DMS153 treated with DMSO at 0.1 percent for 48 hours (cell line): ENCODE data around the gene MCM6.

Experiments
- DNase-seq: peaks from one replicate; lab custom pipeline; 2025; ENCODE audit not compliant: unreplicated experiment; lab: John Stamatoyannopoulos, UW

MCM6 gene

DNA sequence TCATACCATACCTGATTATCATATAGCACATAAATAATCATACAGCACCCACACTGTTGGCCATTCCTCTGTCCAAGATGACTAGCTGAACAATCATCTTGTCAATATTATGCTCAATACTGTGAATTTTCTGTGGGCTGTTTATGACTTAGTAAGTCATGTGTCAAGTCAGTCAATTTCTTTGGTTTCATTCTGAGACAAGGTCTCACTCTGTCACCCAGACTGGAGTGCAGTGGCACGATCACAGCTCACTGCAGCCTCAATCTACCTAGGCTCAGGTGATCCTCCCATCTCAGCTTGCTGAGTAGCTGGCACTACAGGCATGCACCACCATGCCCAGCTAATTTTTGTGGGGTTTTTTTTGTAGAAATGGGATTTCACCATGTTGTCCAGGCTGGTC lies 5.7 kb downstream of the MCM6 start:
- no peak for DNase-seq

DNA sequence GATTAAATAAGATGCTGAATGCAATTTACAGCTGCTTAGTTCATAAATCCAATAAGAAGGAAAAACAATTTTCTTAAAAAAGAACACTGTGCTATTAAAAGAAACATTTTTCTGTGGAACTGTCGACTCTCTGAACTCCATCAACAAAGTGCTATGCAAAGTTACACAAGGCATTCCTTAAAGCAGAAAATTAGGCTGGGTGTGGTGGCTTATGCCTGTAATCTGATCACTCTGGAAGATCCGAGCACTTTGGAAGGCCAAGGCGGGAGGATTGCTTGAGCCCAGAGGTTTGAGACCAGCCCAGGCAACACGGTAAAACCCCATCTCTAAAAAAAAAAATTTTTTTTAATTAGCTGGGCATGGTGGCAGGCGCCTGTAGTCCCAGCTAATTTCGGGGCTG lies 13.0 kb downstream of the MCM6 start:
- DNase-seq: no peak

DNA sequence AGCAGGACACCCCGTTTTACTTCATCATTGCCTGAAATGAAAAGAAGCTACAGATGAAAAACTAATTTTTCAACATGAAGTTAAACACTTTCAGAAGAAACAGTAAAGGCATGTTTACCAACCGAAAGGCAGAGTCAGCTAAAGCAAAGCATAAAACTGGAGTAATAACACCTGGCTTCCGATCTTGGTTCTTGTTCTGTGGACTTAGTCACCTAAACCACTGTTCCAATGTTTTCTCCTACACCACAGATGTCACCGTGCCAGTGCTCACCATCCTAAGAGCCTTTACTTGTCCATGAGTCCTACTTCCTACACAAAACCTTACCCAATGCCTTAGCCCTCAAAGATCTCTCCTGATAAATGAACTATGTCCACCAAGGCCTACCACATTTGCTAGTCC lies 13.5 kb downstream of the MCM6 start:
- no peak for DNase-seq

DNA sequence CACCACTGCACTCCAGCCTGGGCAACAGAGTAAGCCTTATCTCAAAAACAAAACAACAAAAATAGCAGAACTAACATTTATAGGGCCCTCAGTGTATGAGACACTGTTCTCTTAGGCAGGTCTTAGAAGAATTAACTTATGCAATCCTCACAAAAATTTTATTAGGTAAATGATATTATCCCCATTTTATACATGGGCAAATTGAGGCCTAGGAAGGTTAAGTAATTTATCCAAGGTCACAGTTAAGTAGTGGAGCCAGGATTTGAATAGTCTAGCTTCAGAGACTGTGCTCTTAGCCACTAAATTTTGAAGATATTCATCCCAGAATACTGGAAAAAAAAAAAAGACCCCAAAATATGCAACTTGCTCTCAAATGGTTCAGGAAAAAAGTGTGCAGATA lies 22.8 kb downstream of the MCM6 start:
- DNase-seq: no peak

DNA sequence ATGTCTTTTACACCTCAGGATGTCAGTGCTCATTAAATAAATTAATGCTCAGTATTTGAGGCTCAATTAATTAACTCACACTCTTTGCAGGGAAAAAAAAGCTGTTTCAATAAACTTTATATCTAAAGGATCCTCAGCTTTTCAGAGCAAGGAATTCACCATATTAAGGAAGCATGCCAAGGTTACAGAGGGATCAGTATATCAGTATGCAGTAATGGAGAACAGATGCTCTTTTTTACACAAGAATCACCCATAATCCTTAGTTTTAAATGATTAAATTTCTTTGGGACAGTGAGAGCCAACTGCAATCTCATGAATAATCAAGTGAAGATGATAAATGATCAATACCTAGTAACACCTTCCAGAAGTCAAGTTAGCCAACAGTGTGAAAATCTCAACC lies 24.4 kb downstream of the MCM6 start:
- no peak for DNase-seq

DNA sequence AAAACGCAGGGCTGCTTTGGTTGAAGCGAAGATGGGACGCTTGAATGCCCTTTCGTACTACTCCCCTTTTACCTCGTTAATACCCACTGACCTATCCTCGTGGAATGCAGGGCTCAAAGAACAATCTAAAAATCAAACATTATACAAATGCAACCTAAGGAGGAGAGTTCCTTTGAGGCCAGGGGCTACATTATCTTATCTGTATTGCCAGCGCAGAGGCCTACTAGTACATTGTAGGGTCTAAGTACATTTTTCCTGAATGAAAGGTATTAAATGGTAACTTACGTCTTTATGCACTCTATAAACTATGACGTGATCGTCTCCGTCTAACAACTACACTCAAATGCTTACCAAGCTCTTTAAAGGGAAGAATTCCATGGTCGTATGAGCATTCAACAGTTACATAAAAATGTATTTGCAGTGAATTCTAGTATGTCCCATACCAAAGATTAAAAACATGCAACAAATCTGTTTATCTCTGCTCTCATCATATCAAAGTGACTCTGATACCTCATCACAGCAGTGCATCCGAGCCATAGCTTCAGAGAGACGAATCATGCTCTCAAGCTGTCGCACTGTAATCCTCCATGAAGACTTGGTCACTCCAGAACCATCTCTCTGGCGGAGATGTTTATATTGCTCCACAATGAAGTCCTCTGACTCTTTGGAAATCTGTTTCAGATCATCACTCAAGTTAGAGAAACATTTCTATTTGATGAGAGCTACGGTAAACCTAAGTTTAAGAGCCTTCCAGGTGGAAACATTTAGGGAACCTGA lies 25.2 kb downstream of the MCM6 start:
- no peak for DNase-seq

DNA sequence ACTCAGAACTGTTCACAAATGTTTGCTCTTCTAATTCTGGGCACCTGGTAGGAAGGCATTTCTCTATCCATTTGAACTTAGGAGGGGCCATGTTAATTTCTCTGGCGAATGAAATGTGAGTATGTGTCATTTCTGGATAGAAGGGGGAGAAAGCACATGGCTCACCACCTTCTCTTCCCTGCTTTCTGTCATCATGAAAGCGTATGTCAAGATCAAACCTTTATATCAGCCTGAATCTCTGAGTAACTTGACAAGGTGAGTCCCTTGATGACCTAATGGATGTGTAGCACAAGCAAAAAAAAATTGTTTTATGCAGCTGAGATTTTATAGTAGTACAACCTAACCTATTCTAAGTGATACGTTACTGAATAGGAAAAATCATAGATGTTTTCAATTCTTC lies 27.2 kb downstream of the MCM6 start:
- no peak for DNase-seq

DNA sequence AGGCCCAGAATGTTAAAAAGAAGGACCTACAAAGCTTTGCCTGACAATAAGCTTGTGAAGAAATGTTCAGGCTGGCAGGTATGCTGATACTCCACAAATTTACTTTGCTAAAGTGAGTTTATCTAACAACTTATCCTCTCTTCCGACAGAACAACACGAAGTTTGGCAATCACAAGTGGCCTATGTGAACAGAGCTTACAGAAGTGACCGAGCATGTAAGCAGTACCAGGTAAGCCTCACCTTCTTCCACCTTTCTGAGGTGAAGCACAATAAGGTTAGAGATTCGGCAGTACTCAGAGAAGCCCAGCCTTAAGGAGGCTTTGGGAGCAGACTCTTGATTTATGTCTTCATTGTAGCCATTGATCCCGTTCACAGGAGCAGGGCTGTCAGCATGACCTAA lies 30.2 kb downstream of the MCM6 start:
- DNase-seq: no peak

DNA sequence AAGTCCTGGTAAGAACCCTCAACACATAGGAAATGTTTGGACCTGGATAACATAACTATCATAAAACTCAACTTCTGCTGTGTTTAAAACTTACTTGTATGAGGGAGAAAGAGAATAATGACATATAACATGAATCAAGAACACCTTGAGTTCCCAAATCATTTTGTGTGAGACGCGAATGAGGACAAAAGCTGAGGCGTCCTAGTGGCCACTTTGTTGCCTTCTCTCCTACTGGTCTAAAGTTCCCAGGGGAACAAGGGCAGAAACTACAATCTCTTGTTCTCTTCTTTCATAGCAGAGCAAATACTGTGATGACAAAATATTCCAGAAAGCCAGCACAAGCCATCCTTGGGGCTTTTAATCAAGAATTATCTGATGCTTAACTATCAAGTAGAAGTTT lies 31.0 kb downstream of the MCM6 start:
- DNase-seq: no peak

DNA sequence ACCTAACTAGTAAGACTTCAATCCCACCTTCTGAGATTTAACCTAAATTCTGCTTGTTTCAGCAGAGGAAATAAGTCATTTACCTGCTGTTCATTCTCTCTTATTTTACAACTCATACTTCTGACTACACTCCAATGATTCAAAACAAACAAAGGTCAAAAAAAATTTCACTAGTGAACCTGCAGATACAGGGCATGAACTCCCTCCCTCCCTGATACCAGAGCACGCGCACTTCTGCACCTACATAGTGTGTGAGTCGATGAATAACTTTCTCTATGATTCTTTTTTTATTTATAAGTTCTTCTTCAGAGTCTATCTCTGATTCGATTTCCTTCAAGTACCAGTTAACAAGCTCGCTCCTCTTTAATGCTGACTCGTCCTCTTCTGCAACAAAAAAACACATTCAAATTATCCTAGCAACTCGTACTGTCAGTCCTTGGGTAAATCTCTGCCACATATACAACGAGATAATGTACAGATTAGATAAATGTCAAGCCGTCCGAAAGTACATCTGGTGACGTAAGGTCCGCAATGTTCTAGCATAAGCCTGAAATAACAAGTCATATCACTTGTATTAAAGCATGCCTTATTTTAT lies 31.8 kb downstream of the MCM6 start:
- no peak for DNase-seq

DNA sequence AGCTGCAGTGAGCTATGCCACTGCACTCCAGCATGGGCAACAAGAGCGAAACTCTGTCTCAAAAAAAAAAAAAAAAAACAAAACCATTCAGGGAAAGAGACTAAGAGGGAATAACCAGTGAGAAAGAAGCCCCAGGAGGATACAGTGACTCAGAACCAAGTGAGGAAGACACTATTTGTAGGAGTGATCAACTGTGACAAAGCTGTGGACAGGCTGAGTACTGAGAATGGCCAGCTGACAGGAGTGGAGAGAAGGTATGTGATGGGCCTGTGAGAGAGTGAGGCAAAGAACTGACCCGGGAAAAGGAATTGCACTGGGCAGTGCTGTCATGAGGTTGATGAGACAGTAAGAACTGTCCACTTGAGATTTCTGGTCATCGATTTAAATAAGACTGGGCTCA lies 32.6 kb downstream of the MCM6 start:
- DNase-seq: no peak

DNA sequence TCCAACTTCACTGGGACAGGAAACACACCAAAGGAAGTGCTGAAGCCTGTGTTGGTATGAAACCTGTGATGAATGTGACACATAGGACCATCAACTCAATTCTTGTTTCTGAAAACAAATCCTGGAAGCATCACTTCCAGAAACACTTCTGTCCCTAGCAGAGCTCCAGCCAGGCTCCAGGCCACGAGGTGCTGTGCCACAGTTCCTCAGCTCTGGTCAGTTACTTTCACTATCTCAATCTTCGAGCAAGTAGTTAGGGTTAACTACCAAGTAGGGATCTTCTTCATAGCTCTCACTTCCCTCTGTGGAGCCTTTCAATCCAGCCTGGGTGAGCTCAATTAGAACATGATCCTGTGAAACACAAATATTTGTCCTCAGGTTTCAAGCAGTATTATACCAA lies 35.6 kb downstream of the MCM6 start:
- DNase-seq: no peak

DNA sequence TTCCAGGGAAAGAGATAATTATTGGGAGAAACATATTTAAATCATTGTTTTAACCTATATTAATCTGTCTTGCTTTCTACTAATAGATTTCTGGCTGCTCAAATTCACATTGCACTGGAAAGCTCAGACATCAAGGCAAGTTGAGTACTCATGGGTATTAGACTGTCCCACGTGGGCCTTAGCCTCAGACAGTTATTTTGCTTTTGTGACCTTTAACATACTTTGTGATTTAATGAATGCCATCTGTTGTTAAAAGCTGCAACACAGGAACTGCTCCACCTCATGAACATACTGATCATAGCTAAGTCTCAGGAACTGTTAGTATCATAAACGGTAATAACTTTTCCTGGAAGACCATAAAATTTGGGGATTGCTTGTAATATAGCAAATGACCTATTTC lies 36.5 kb downstream of the MCM6 start:
- DNase-seq: no peak

DNA sequence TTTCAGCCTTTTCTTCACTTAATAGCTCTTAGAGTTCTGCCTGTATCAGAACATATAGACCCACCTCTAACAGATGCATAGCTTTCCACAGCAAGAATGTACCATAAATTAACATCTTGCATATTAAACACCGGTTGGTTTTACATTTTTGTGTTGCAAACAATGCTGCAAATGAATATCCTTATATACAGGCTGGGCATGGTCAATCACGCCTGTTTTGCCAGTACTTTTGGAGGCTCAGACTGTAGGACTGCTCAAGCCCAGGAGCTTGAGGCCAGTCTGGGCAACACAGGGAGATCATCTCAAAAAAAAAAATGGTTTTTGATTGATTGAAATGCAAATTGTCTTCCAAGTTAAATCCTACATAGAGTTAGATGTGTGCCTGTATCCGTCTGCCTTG lies 37.7 kb downstream of the MCM6 start:
- no peak for DNase-seq

DNA sequence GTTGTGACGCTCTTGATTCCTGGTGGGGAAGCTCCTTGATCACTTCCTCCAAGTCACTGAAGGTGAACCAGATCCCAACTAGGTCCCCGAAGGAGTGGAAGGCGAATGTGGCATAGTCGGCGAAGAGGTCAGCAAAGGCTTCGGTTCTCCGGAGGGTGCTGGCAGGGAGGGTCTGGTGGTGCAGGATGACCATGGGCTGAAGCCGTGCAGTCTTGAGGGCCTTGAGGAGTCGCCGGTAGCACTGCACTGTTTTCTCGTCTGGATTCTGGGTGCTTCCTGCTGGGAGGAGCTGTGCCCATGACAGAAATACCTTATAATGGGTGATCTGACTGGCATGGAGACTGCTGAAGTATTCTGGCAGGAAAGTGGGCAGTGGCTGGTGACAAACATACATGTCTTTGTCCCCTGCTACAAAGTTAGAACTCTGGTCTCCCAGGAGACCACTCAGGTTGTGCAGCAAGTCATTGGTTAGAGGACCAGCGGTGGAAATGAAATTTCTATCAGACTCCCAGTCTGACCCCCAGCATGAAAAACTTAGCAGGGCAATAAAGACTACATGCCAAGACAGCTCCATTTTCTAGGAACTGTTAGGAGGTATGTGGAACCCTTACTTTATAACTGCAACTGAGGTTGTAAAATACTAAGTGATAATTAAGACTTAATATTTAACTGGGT lies 39.5 kb downstream of the MCM6 start, which contains the start of gene LCT:
TSS of gene LCT (minus strand) at position 589 of the 675 bp plus-strand sequence. CDS start at position 574, 15 bp downstream.
- no peak for DNase-seq

DNA sequence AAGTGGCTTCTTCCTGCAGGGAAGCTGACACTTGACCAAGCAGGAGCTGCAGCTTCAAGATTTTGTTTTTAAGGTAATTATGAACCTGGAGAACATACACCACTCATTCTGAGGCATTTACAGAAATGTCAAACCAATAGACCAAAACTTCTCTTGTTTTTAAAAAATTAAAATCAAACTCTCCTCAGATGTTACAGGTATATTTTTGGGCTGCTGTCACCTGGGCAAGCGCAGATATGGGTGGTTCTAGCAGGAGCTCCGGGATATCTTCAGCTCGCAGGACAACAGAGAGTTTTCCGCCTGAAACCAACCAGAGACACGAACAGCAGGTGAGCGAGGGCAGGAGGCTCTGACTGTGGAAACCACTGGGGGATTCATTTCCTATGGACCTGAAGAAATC lies 43.4 kb downstream of the MCM6 start:
- no peak for DNase-seq

DNA sequence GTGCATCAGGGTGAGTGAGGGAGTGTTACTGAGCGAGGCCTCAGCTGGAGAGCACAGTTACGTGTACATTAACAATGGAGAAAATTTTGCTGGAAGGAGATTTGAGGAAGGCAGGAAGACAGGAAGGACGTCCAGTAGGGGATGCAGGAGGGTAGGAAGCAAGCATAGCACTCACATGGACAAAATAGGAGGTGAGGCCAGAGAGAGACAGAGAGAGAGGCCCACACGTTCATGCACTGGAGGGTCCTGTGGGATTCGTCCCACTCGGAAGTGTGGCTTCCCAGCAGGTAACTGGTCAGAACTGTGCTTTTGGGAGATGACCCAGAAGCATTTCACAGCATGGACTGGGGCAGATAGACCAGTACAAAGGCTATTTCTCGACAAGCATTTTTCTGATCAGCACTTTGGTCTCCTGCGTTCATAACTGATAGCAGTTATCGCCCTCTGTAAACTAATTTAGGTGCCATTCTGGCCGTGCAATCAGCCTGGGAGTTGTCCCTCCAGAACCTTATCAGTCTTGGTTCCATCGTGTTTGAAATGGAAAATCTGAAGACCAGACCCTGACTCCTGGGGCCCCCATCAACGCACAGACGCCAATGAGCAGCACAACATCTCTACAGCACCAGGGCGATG lies 44.9 kb downstream of the MCM6 start:
- DNase-seq: no peak

DNA sequence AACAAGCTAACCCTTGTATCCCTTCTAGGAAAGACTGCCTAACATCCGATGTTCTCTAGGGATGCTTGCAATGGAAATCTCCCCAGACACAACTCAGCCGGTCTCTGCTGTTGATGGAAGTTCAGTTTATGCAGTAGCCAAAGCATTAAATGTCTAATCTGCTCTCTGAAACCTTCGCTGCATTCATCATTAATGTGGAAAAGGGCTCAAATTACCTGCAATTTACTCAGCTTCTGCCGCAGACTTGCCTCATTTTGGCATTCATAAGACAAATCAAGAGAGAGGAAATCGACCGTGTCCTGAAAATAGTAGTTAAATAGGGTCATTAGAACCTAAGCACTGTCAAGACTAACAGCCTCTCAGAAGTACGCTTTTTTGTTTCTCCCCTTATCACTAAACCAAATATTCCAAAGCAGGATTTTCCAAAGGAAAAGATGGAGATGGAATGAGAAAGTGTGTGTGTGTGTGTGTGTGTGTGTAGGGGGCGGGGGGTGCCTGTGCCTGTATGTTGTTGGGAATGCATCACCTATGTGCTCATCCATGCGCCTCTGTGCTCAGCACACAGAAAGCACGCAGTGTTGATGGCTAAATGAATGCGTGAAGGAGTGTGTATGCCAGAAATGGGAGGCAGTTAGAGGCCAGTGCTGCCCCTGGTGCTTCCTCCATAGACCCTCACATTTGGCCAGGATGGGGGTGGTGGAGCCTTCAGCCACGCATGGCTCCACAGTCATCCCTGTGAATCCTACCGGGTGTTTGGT lies 46.7 kb downstream of the MCM6 start:
- no peak for DNase-seq

DNA sequence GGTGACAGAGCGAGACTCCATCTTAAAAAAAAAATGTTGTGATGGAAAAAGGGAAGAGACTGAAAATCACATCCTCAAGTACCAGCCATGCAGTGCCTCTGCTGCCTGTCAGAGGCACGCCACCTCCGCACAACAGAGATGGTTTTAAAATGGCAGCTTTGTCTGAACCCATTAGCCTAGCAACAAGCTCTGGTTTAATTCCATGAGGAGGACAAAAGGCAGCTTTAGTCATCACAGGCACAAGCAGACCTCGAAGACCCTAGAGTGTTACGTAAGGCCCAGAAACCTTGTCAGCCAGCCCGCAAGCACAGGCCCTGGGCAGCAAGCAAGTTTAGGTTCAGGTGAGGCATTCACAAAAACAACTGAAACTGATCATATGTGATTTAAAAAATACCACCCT lies 49.7 kb downstream of the MCM6 start:
- no peak for DNase-seq

DNA sequence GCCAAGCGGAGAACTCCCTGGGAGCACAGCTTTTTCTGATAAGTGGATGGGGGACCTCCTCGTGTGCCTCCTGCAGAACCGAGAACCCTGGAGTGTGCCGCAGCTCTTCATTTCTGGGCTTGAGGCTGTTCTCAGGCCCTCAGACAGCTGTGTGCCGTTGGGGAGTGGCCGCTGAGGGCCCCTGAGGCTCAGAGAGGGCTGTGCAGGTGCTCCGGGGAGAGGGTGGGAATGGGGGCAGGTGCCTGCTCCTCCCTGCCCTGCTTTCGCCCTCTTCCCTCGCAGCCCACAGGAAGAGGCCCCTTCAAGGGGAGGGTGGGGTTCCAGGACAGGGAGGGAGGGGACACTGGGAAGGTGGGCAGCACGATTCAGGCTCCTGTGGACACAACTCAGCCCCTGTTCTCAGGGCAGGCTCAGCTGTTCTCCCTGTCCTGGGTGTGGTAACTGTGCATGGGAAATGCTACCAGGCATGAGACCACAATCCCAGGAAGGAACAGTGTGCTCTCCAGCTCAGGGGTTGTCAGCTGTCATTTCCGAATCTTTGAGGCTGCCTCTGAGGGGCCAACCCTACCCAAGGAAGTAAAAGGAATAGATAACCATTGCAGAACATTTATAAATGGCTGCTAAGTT lies 50.6 kb downstream of the MCM6 start:
- no peak for DNase-seq

DNA sequence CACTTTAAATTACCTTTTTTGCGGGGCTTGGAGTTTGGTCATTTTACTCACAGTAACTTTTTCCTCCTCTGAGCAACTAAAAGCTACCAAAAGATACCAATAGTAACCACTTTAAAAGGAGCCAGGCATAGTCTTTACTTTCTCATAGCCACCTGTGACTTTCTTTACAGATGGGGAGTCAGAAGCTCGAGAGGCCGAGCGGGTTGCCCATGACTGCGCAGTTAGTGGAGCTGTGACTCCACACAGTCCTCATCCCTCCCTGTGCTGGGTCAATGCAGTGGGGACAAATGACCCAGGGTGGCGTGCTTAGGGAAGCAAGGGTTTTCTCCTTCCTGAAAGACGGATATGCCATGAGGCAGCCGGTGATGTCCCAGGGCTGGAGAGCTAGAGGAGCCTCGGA lies 51.1 kb downstream of the MCM6 start:
- no peak for DNase-seq
